Skeletal muscle tissue (tissue), 4 donors: ENCODE measurements around the gene SLC38A6. TPM values are rescaled to one million over a fixed set of nuclear protein-coding genes. Genes with fewer than 3 reads are reported as not detected.
A peak's percentile ranks its signal among the peaks of the same experiment; 100 is the strongest.

ENCODE experiments used
- H3K27ac ChIP-seq: one replicate; pipeline ENCODE4 v1.7.0; 2013; ENCODE audit warnings: mild to moderate bottlenecking, low read depth, low read length, inconsistent platforms
- H3K27me3 ChIP-seq, 3 donors: one replicate each; pipeline ENCODE4 v1.7.0; 2013; ENCODE audit warnings: low read length in 3 of 3; ENCODE audit not compliant: control insufficient read depth in 3 of 3, insufficient read depth in 3 of 3
- H3K36me3 ChIP-seq, 3 donors: one replicate each; pipeline ENCODE4 v1.7.0; 2013; ENCODE audit warnings: low read length in 3 of 3; ENCODE audit not compliant: control insufficient read depth in 3 of 3, insufficient read depth in 3 of 3
- H3K4me1 ChIP-seq, 3 donors: one replicate each; pipeline ENCODE4 v1.7.0; 2013; ENCODE audit warnings: low read length in 3 of 3, mild to moderate bottlenecking in 3 of 3; ENCODE audit not compliant: control insufficient read depth in 3 of 3, insufficient read depth in 3 of 3
- H3K4me3 ChIP-seq, 3 donors: one replicate each; pipeline ENCODE4 v1.7.0; 2013; ENCODE audit warnings: low read length in 3 of 3
- H3K9ac ChIP-seq, 3 donors: one replicate each; pipeline ENCODE4 v1.7.0; 2013; ENCODE audit warnings: low read length in 3 of 3, mild to moderate bottlenecking in 3 of 3, moderate library complexity in 2 of 3, low read depth in 1 of 3
- H3K9me3 ChIP-seq, 3 donors: one replicate each; pipeline ENCODE4 v1.7.0; 2013; ENCODE audit warnings: low read length in 3 of 3; ENCODE audit not compliant: control insufficient read depth in 3 of 3
- total RNA-seq: library from RNA; depleted of rRNA; stranded (reverse); fragments of >200 nt; gene quantifications from one replicate; pipeline ENCODE4 v1.2.3, GENCODE V29; 2014
- donor health status: Osteomylitis.

The SLC38A6 gene
- 63.7 TPM for total RNA-seq

DNA sequence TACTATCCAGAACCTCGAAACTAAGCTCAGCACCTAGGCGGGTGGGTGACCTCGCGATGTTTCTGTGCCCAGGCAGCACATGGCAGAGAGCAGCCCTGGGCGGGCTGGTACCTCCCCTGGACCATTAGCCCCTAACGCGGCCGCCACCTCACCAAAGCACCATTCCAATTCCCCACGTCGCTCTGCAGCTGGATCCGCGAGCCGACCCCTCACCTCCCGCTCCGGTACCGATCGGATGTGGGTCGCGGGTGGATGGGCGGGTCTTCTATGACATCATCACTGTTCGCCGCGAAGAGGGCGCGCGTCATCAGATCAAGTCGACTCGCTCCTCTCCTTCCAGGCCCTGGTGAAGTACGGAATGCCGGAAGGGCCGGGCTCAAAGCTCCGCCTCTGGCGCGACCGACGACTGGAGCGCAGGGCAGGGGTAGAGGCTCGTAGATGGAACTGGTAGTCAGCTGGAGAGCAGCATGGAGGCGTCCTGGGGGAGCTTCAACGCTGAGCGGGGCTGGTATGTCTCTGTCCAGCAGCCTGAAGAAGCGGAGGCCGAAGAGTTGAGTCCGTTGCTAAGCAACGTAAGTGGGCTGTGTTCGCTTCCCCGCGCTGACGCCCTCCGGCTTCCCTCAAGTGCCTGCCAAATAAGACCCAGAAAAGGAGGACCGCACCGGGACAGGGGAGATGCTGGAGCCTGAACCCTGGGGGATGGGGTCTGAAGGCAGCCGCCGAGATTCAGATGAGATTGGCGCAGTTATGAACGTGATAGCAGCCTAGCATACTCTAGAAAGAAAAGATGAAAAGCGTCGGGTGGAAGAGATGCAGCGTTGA is at the start of gene SLC38A6, which contains the start of gene TRMT5:
SLC38A6 (plus strand) TSS at position 435 of the 822 bp plus-strand sequence; CDS start at position 468, 33 bp downstream.
TRMT5 (minus strand) TSS at position 269 of the 822 bp plus-strand sequence; CDS start at position 163, 106 bp downstream.
- Histone ChIP-seq H3K4me1 (peaks cover 23 to 36% (median 25%) of the 10 kb centered on the region in 3 donors), H3K27me3 (no peaks in the 10 kb centered on the region), H3K36me3 (peaks cover 6 to 18% (median 8%) of the 10 kb centered on the region in 3 donors), H3K4me3 (peak within 1 kb of the TSS; percentile 88 to 96 (median 95)), H3K9me3 (no peaks in the 10 kb centered on the region), H3K9ac (peak within 1 kb of the TSS; percentile 86 to 90 (median 87)), H3K27ac (peak within 1 kb of the TSS; percentile 83)

DNA sequence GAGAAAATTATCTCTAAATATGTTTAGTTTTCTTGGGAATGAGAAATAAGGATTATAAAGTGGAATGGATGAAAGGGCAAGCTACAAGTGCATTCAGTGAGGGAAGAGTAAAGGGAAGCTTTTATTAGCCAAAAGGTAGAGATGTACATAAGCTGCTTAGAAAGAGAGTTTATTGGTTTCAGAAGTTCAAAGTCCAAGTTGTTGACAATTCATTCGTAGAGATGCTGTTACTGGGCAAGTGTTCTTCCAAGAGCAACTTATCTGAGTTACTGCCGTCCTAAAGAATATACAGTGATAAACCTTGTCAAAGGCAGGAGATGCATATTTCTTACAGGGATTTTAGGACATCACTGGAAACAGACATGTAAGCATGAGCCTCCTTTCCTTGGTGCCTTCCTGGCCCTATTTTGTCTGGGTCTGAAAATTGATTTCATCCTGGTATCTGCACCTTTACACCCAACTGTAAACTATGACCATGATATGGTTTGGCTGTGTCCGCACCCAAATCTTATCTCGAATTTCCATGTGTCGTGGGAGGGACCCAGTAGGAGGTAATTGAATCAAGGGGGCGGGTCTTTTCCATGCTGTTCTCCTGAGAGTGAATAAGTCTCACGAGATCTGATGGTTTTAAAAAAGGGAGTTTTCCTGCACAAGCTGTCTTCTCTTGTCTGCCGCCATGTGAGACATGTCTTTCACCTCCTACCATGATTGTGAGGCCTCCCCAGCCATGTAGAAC is 47.0 kb upstream of the SLC38A6 start:
- H3K4me1 ChIP-seq: peaks cover 0 to 7% (median 4%) of the 10 kb centered on the region in 3 donors
- H3K36me3 ChIP-seq: no peaks in the 10 kb centered on the region
- no peak overlapping the region for H3K27ac ChIP-seq
- no peak overlapping the region for H3K4me3 ChIP-seq
- H3K9me3 ChIP-seq: peaks cover 0 to 2% (median 0%) of the 10 kb centered on the region in 3 donors
- H3K9ac ChIP-seq: no peak overlapping the region
- H3K27me3 ChIP-seq: no peaks in the 10 kb centered on the region

- Histone ChIP-seq H3K4me3 (no peak overlapping the region), H3K4me1 (peaks cover 0 to 7% (median 4%) of the 10 kb centered on the region in 3 donors), H3K36me3 (no peaks in the 10 kb centered on the region), H3K9ac (no peak overlapping the region), H3K27me3 (no peaks in the 10 kb centered on the region), H3K9me3 (peaks cover 0 to 2% (median 0%) of the 10 kb centered on the region in 3 donors), H3K27ac (no peak overlapping the region)
Observed at GRCh38 chr14:60935319-60935718, 45.7 kb upstream of the SLC38A6 start.

- H3K9me3 ChIP-seq: no peaks in the 10 kb centered on the region
- no peak overlapping the region for H3K4me3 ChIP-seq
- H3K36me3 ChIP-seq: no peaks in the 10 kb centered on the region
- peak overlapping the region; percentile 60 for H3K27ac ChIP-seq
- no peak overlapping the region for H3K9ac ChIP-seq
- H3K27me3 ChIP-seq: no peaks in the 10 kb centered on the region
- H3K4me1 ChIP-seq: peaks cover 6 to 12% (median 8%) of the 10 kb centered on the region in 3 donors
Observed at GRCh38 chr14:60943637-60944032, 37.4 kb upstream of the SLC38A6 start.

DNA sequence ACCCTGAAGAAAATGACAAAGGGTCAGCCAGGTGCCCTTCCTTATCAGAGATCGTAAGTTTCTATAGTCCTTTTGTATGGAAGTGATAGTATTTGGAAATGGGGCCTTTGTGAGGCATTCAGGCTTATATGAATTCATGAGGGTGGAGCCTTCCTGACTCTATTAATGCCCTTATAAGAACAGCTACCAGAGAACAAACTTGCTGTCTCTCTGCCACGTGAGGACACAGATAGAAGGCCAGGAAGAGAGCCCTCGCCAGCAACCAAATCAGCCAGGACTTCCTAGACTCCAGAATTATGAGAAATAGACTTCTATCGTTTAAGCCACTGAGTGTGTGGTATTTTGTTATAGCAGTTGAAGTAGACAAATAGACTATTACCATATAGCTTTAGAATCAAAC is 36.8 kb upstream of the SLC38A6 start:
- H3K27ac ChIP-seq: peak overlapping the region; percentile 60
- H3K36me3 ChIP-seq: no peaks in the 10 kb centered on the region
- H3K9ac ChIP-seq: no peak overlapping the region
- H3K4me1 ChIP-seq: peaks cover 6 to 12% (median 8%) of the 10 kb centered on the region in 3 donors
- no peaks in the 10 kb centered on the region for H3K9me3 ChIP-seq
- no peaks in the 10 kb centered on the region for H3K27me3 ChIP-seq
- no peak overlapping the region for H3K4me3 ChIP-seq

GRCh38 chr14:60945984-60946383 is 35.1 kb upstream of the SLC38A6 start:
- H3K27me3 ChIP-seq: no peaks in the 10 kb centered on the region
- peaks cover 6 to 15% (median 12%) of the 10 kb centered on the region in 3 donors for H3K4me1 ChIP-seq
- no peak overlapping the region for H3K4me3 ChIP-seq
- H3K27ac ChIP-seq: no peak overlapping the region
- H3K9me3 ChIP-seq: no peaks in the 10 kb centered on the region
- H3K36me3 ChIP-seq: no peaks in the 10 kb centered on the region
- H3K9ac ChIP-seq: no peak overlapping the region

- H3K9ac ChIP-seq: no peak overlapping the region
- no peaks in the 10 kb centered on the region for H3K9me3 ChIP-seq
- no peaks in the 10 kb centered on the region for H3K36me3 ChIP-seq
- H3K27me3 ChIP-seq: no peaks in the 10 kb centered on the region
- peak overlapping the region; percentile 9 for H3K27ac ChIP-seq
- no peak overlapping the region for H3K4me3 ChIP-seq
- H3K4me1 ChIP-seq: peaks cover 10 to 23% (median 12%) of the 10 kb centered on the region in 3 donors
Observed at GRCh38 chr14:60946773-60947172, 34.3 kb upstream of the SLC38A6 start.

GRCh38 chr14:60951776-60952435 is 29.1 kb upstream of the SLC38A6 start:
- peaks cover 0 to 21% (median 8%) of the 10 kb centered on the region in 3 donors for H3K4me1 ChIP-seq
- H3K4me3 ChIP-seq: peak overlapping the region in 1 of 3 donors; percentile 20
- no peaks in the 10 kb centered on the region for H3K36me3 ChIP-seq
- no peaks in the 10 kb centered on the region for H3K27me3 ChIP-seq
- H3K9me3 ChIP-seq: peaks cover 0 to 10% (median 0%) of the 10 kb centered on the region in 3 donors
- no peak overlapping the region for H3K9ac ChIP-seq
- no peak overlapping the region for H3K27ac ChIP-seq

DNA sequence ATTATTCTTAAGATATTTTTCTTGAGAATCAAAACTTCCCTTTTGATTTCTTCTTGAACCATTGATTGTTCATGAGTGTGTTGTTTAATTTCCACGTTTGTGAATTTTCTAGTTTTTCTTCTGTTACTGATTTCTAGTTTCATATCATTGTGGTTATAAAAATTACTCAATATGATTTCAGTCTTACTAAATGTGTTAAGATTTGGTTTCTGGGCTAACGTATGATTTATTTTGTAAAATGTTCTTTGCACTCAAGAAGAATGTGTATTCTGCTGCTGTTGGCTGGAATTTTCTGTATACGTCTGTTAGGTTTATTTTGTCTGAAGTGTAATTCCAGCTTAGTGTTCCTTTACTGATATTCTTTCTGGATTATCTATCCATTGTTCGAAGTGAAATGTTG is 24.8 kb upstream of the SLC38A6 start:
- Histone ChIP-seq H3K27me3 (no peaks in the 10 kb centered on the region), H3K27ac (no peak overlapping the region), H3K4me1 (peaks cover 0 to 9% (median 6%) of the 10 kb centered on the region in 3 donors), H3K4me3 (no peak overlapping the region), H3K36me3 (no peaks in the 10 kb centered on the region), H3K9ac (no peak overlapping the region), H3K9me3 (peaks cover 6 to 10% (median 8%) of the 10 kb centered on the region in 3 donors)
